ENCODE results near the gene CCNE1. TPM values are rescaled to one million over a fixed set of nuclear protein-coding genes. Genes with fewer than 3 reads are reported as not detected.

The CCNE1 gene
- total and polyA plus RNA-seq, 10 of the 15 experiments (the other 5 are each of a cell fraction or from before 2014, with no cell fraction given) = 6.3 to 44.2 (median 35.8) TPM

- Histone ChIP-seq H2AFZ (ENCODE audit: control insufficient read depth, low read depth, low read length) (no peak overlapping the region; the same call in 1 of the 2 replicates), H3K79me2 (ENCODE audit: control insufficient read depth, insufficient read depth, low read length) (no peaks in the 10 kb centered on the region), H3K4me2 (ENCODE audit: control insufficient read depth, insufficient read depth) (peak overlapping the region; percentile 39; the same call in 1 of the 2 replicates), H3K9me3 (replicated peaks; ENCODE audit: control insufficient read depth, insufficient read depth, low read length) (no peaks in the 10 kb centered on the region), H3K36me3 (ENCODE audit: control insufficient read depth in 2 of 2, insufficient read depth in 2 of 2, low read length in 1 of 2) (no peaks in the 10 kb centered on the region), H3K4me3 (no peak overlapping the region), H3K9ac (ENCODE audit: control insufficient read depth, insufficient read depth, low read length) (no peak overlapping the region), H3K4me1 (ENCODE audit: control insufficient read depth, insufficient read depth, low read length) (peaks cover 17% of the 10 kb centered on the region), H3K27me3 (replicated peaks in 1 of 2; ENCODE audit: control insufficient read depth in 2 of 2, insufficient read depth in 2 of 2, low read length in 1 of 2) (no peaks in the 10 kb centered on the region), H4K20me1 (ENCODE audit: control insufficient read depth, insufficient read depth) (no peaks in the 10 kb centered on the region), H3K27ac (ENCODE audit: control insufficient read depth, insufficient read depth) (peak overlapping the region; percentile 48; the same call in 1 of the 2 replicates)
- DNase-seq (ENCODE audit: low read depth, low spot score) (peak; percentile 49), ATAC-seq (peak; percentile 91), FAIRE-seq (peak; percentile 99)
- TF ChIP-seq HSF1 (IDR thresholded peaks at IDR 0.05; ENCODE audit: low read depth, low read length) (no peak), NFIC (IDR thresholded peaks at IDR 0.05; ENCODE audit: low read depth, low read length) (peak; percentile 50; the same call in 1 of the 2 replicates), RUNX3 (IDR thresholded peaks at IDR 0.05; ENCODE audit: low read length) (peak; percentile 68), MEF2A (IDR thresholded peaks at IDR 0.05; ENCODE audit: insufficient read depth, low read depth, low read length) (no peak), EED (IDR thresholded peaks at IDR 0.05; ENCODE audit: low read depth) (peak; percentile 63), FOXM1 (IDR thresholded peaks at IDR 0.05; ENCODE audit: low read depth, low read length) (0 out of 2 replicates have a peak, but pooled peaks have one; percentile 7), WRNIP1 (IDR thresholded peaks at IDR 0.05; ENCODE audit: borderline replicate concordance, low read depth, low read length) (no peak), SMARCA5 (IDR thresholded peaks at IDR 0.05) (no peak), GATAD2B (conservative IDR thresholded peaks at IDR 0.05; ENCODE audit: low read depth) (no peak), JUNB (IDR thresholded peaks at IDR 0.05) (peak; percentile 76), ATF2 (IDR thresholded peaks at IDR 0.05; ENCODE audit: low read length) (peak; percentile 56; the same call in 1 of the 2 replicates), ESRRA (IDR thresholded peaks at IDR 0.05; ENCODE audit: low read length) (no peak), CREM (IDR thresholded peaks at IDR 0.05; ENCODE audit: low read depth) (peak; percentile 48)
- TF ChIP-seq, protein P1, sequence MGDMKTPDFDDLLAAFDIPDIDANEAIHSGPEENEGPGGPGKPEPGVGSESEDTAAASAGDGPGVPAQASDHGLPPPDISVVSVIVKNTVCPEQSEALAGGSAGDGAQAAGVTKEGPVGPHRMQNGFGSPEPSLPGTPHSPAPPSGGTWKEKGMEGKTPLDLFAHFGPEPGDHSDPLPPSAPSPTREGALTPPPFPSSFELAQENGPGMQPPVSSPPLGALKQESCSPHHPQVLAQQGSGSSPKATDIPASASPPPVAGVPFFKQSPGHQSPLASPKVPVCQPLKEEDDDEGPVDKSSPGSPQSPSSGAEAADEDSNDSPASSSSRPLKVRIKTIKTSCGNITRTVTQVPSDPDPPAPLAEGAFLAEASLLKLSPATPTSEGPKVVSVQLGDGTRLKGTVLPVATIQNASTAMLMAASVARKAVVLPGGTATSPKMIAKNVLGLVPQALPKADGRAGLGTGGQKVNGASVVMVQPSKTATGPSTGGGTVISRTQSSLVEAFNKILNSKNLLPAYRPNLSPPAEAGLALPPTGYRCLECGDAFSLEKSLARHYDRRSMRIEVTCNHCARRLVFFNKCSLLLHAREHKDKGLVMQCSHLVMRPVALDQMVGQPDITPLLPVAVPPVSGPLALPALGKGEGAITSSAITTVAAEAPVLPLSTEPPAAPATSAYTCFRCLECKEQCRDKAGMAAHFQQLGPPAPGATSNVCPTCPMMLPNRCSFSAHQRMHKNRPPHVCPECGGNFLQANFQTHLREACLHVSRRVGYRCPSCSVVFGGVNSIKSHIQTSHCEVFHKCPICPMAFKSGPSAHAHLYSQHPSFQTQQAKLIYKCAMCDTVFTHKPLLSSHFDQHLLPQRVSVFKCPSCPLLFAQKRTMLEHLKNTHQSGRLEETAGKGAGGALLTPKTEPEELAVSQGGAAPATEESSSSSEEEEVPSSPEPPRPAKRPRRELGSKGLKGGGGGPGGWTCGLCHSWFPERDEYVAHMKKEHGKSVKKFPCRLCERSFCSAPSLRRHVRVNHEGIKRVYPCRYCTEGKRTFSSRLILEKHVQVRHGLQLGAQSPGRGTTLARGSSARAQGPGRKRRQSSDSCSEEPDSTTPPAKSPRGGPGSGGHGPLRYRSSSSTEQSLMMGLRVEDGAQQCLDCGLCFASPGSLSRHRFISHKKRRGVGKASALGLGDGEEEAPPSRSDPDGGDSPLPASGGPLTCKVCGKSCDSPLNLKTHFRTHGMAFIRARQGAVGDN (IDR thresholded peaks at IDR 0.05) = no peak
- TF ChIP-seq, protein P2, sequence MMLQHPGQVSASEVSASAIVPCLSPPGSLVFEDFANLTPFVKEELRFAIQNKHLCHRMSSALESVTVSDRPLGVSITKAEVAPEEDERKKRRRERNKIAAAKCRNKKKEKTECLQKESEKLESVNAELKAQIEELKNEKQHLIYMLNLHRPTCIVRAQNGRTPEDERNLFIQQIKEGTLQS (IDR thresholded peaks at IDR 0.05; ENCODE audit: borderline replicate concordance, extremely low read depth, low read depth, low read length) = no peak
- in situ Hi-C loops (cut with MboI) = loop anchor here (10.0 kb wide), 1 partner anchor 803 kb away; no protein-coding TSS in a partner anchor
- ChIA-PET CTCF (interaction anchor here (1.2 kb wide), 1 partner anchor 9 kb away, joined by 5 read pairs; no protein-coding TSS in a partner anchor), RAD21 (ENCODE audit: unreplicated experiment) (no interaction called here), SMC1A (ENCODE audit: uncharacterized antibody, unreplicated experiment) (no interaction called here), POLR2A (no interaction called here)
- intact Hi-C loops (cut with micrococcal nuclease; ENCODE audit: unreplicated experiment) = loop anchor here (5.0 kb wide), 1 partner anchor 80 kb away; no protein-coding TSS in a partner anchor
- 0% methylated on average over 3 of the region's 3 CpGs for WGBS (ENCODE audit: insufficient coverage, insufficient replicate concordance, low lambda C conversion rate, missing lambda C conversion rate)
- no TSS peak for BruUV-seq (replicated peaks)
Observed at GRCh38 chr19:29851769-29852521, 40.2 kb downstream of the CCNE1 start.
